ENCODE results near the gene DAPK1.

DAPK1 gene

GRCh38 chr9:87594662-87595061, 97.0 kb downstream of the DAPK1 start:
- Histone ChIP-seq H3K4me3 (ENCODE audit: low read depth, low read length, poor library complexity, severe bottlenecking) (no peak overlapping the region), H3K9me3 (ENCODE audit: low read length) (no peaks in the 10 kb centered on the region), H3K27me3 (ENCODE audit: insufficient read depth, low read length) (0 out of 2 replicates have a peak, but pooled peaks cover 3% of the 10 kb centered on the region), H3F3A (ENCODE audit: insufficient read depth, low read length) (no peaks in the 10 kb centered on the region), H3K9me2 (ENCODE audit: low read depth, low read length) (no peaks in the 10 kb centered on the region), H3K36me3 (ENCODE audit: insufficient read depth, low read length) (no peaks in the 10 kb centered on the region), H3K9ac (ENCODE audit: low read length) (no peak overlapping the region), H3K79me2 (ENCODE audit: insufficient read depth, low read length) (no peaks in the 10 kb centered on the region), H3K4me2 (ENCODE audit: low read length) (no peak overlapping the region), H3K27ac (ENCODE audit: low read depth, low read length, poor library complexity, severe bottlenecking) (no peak overlapping the region), H2AFZ (ENCODE audit: low read length) (no peak overlapping the region), H3K4me1 (ENCODE audit: insufficient read depth, low read length, severe bottlenecking) (no peaks in the 10 kb centered on the region), H4K20me1 (ENCODE audit: insufficient read depth, low read length) (no peaks in the 10 kb centered on the region)
- TF ChIP-seq CTCF (IDR thresholded peaks at IDR 0.05; ENCODE audit: low read length) (no peak), EZH2 (IDR thresholded peaks at IDR 0.05; ENCODE audit: borderline replicate concordance, low read length) (no peak)

DNA sequence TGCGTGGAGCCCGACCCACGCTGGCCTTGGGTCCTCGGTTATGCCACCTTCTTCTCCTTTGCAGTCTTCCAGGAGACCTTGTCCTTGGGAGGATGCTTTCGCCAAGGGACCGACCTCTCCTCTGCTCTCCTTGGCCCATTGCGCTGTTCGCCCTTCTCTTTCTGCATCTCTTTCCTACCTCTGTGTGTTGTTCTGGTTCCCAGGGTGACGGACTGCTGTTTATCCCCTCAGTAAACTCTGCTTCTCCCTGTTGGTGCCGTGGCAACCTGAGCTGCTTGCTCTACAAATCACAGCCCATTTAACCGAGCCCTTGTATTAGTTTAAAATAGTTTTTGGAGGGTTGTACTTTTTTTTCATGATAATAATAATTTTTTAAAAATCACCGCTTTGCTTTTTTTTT, 97.9 kb downstream of the DAPK1 start:
- H3K79me2 ChIP-seq (ENCODE audit: insufficient read depth, low read length) = no peaks in the 10 kb centered on the region
- no peaks in the 10 kb centered on the region for H3F3A ChIP-seq (ENCODE audit: insufficient read depth, low read length)
- H3K9me3 ChIP-seq (ENCODE audit: low read length) = no peaks in the 10 kb centered on the region
- H3K4me3 ChIP-seq (ENCODE audit: low read depth, low read length, poor library complexity, severe bottlenecking) = no peak overlapping the region
- H3K36me3 ChIP-seq (ENCODE audit: insufficient read depth, low read length) = no peaks in the 10 kb centered on the region
- H3K27ac ChIP-seq (ENCODE audit: low read depth, low read length, poor library complexity, severe bottlenecking) = no peak overlapping the region
- no peaks in the 10 kb centered on the region for H3K9me2 ChIP-seq (ENCODE audit: low read depth, low read length)
- no peak overlapping the region for H2AFZ ChIP-seq (ENCODE audit: low read length)
- no peak for TF ChIP-seq CTCF (IDR thresholded peaks at IDR 0.05; ENCODE audit: low read length)
- TF ChIP-seq EZH2 (IDR thresholded peaks at IDR 0.05; ENCODE audit: borderline replicate concordance, low read length) = no peak
- no peaks in the 10 kb centered on the region for H3K4me1 ChIP-seq (ENCODE audit: insufficient read depth, low read length, severe bottlenecking)
- 0 out of 2 replicates have a peak, but pooled peaks cover 3% of the 10 kb centered on the region for H3K27me3 ChIP-seq (ENCODE audit: insufficient read depth, low read length)
- no peaks in the 10 kb centered on the region for H4K20me1 ChIP-seq (ENCODE audit: insufficient read depth, low read length)
- no peak overlapping the region for H3K9ac ChIP-seq (ENCODE audit: low read length)
- no peak overlapping the region for H3K4me2 ChIP-seq (ENCODE audit: low read length)

GRCh38 chr9:87596862-87597261, 99.2 kb downstream of the DAPK1 start:
- 0 out of 2 replicates have a peak, but pooled peaks cover 3% of the 10 kb centered on the region for H3K27me3 ChIP-seq (ENCODE audit: insufficient read depth, low read length)
- no peak overlapping the region for H3K9ac ChIP-seq (ENCODE audit: low read length)
- H3F3A ChIP-seq (ENCODE audit: insufficient read depth, low read length) = no peaks in the 10 kb centered on the region
- no peaks in the 10 kb centered on the region for H3K9me2 ChIP-seq (ENCODE audit: low read depth, low read length)
- no peak overlapping the region for H2AFZ ChIP-seq (ENCODE audit: low read length)
- no peaks in the 10 kb centered on the region for H3K9me3 ChIP-seq (ENCODE audit: low read length)
- H3K27ac ChIP-seq (ENCODE audit: low read depth, low read length, poor library complexity, severe bottlenecking) = no peak overlapping the region
- no peaks in the 10 kb centered on the region for H3K79me2 ChIP-seq (ENCODE audit: insufficient read depth, low read length)
- H4K20me1 ChIP-seq (ENCODE audit: insufficient read depth, low read length) = no peaks in the 10 kb centered on the region
- no peak overlapping the region for H3K4me3 ChIP-seq (ENCODE audit: low read depth, low read length, poor library complexity, severe bottlenecking)
- no peak overlapping the region for H3K4me2 ChIP-seq (ENCODE audit: low read length)
- TF ChIP-seq CTCF (IDR thresholded peaks at IDR 0.05; ENCODE audit: low read length) (no peak), EZH2 (IDR thresholded peaks at IDR 0.05; ENCODE audit: borderline replicate concordance, low read length) (no peak)
- no peaks in the 10 kb centered on the region for H3K36me3 ChIP-seq (ENCODE audit: insufficient read depth, low read length)
- no peaks in the 10 kb centered on the region for H3K4me1 ChIP-seq (ENCODE audit: insufficient read depth, low read length, severe bottlenecking)

Data from OCI-LY1 (cell line).